Measurements from ENCODE around the gene CCDC183.
"Not testable (repeated sequence)": the region's sequence is repeated elsewhere in the genome, so short reads cannot be mapped to it uniquely, and the experiment has no call there.

Gene CCDC183

GRCh38 chr9:136760424-136760823, 35.7 kb upstream of the CCDC183 start:
- in situ Hi-C loops (cut with MboI; ENCODE audit: low sequenced_read_pairs), result no loop called here

- in situ Hi-C loops (cut with MboI; ENCODE audit: low sequenced_read_pairs), result not testable (repeated sequence)
These were observed 35.1 kb upstream of the CCDC183 start for GRCh38 chr9:136760834-136761544.

- in situ Hi-C loops (cut with MboI; ENCODE audit: low sequenced_read_pairs), result no loop called here
These were observed 34.6 kb upstream of the CCDC183 start for GRCh38 chr9:136761545-136761981.

- in situ Hi-C loops (cut with MboI; ENCODE audit: low sequenced_read_pairs), result no loop called here
These were observed 33.9 kb upstream of the CCDC183 start for GRCh38 chr9:136762221-136762691.

GRCh38 chr9:136762915-136763648, 33.1 kb upstream of the CCDC183 start:
- in situ Hi-C loops (cut with MboI; ENCODE audit: low sequenced_read_pairs), result no loop called here

- in situ Hi-C loops (cut with MboI; ENCODE audit: low sequenced_read_pairs), result no loop called here
These were observed 32.5 kb upstream of the CCDC183 start for GRCh38 chr9:136763649-136764035.

GRCh38 chr9:136764301-136764891, 31.7 kb upstream of the CCDC183 start, which contains the start of gene LCN15:
TSS of gene LCN15 (minus strand) at chr9:136764518. CDS start at chr9:136764488, 30 bp downstream.
- in situ Hi-C loops (cut with MboI; ENCODE audit: low sequenced_read_pairs), result no loop called here

GRCh38 chr9:136765041-136765440, 31.1 kb upstream of the CCDC183 start:
- in situ Hi-C loops (cut with MboI; ENCODE audit: low sequenced_read_pairs), result no loop called here

- in situ Hi-C loops (cut with MboI; ENCODE audit: low sequenced_read_pairs), result not testable (repeated sequence)
These were observed 30.3 kb upstream of the CCDC183 start for GRCh38 chr9:136765745-136766409.

- in situ Hi-C loops (cut with MboI; ENCODE audit: low sequenced_read_pairs), result not testable (repeated sequence)
These were observed 29.6 kb upstream of the CCDC183 start for GRCh38 chr9:136766410-136767120.

GRCh38 chr9:136769710-136770191, 26.4 kb upstream of the CCDC183 start:
- in situ Hi-C loops (cut with MboI; ENCODE audit: low sequenced_read_pairs), result no loop called here

GRCh38 chr9:136771907-136772415, 24.2 kb upstream of the CCDC183 start:
- in situ Hi-C loops (cut with MboI; ENCODE audit: low sequenced_read_pairs), result no loop called here

GRCh38 chr9:136773386-136774044, 22.6 kb upstream of the CCDC183 start:
- in situ Hi-C loops (cut with MboI; ENCODE audit: low sequenced_read_pairs), result no loop called here

- in situ Hi-C loops (cut with MboI; ENCODE audit: low sequenced_read_pairs), result loop anchor here (25.0 kb wide), 1 partner anchor 263 kb away; the partner anchor contains the start of genes ABCA2, FUT7 and NPDC1
These were observed 21.6 kb upstream of the CCDC183 start for GRCh38 chr9:136774416-136775045.

GRCh38 chr9:136775191-136775590, 20.9 kb upstream of the CCDC183 start:
- in situ Hi-C loops (cut with MboI; ENCODE audit: low sequenced_read_pairs), result loop anchor here (25.0 kb wide), 1 partner anchor 262 kb away; the partner anchor contains the start of genes ABCA2, FUT7 and NPDC1

GRCh38 chr9:136776947-136777346, 19.2 kb upstream of the CCDC183 start:
- in situ Hi-C loops (cut with MboI; ENCODE audit: low sequenced_read_pairs), result loop anchor here (25.0 kb wide), 1 partner anchor 260 kb away; the partner anchor contains the start of genes ABCA2, FUT7 and NPDC1

- in situ Hi-C loops (cut with MboI; ENCODE audit: low sequenced_read_pairs), result loop anchor here (25.0 kb wide), 1 partner anchor 260 kb away; the partner anchor contains the start of genes ABCA2, FUT7 and NPDC1
These were observed 18.8 kb upstream of the CCDC183 start for GRCh38 chr9:136777359-136777758.

GRCh38 chr9:136779808-136780207, 16.3 kb upstream of the CCDC183 start:
- in situ Hi-C loops (cut with MboI; ENCODE audit: low sequenced_read_pairs), result loop anchor here (25.0 kb wide), 1 partner anchor 257 kb away; the partner anchor contains the start of genes ABCA2, FUT7 and NPDC1
